NCI-H2196 treated with DMSO at 0.1 percent for 48 hours (cell line): Measurements from ENCODE around the gene POLR2E.

ENCODE experiments used
- DNase-seq: peaks from one replicate; lab custom pipeline; 2025; ENCODE audit not compliant: unreplicated experiment; lab: John Stamatoyannopoulos, UW

The POLR2E gene

DNA sequence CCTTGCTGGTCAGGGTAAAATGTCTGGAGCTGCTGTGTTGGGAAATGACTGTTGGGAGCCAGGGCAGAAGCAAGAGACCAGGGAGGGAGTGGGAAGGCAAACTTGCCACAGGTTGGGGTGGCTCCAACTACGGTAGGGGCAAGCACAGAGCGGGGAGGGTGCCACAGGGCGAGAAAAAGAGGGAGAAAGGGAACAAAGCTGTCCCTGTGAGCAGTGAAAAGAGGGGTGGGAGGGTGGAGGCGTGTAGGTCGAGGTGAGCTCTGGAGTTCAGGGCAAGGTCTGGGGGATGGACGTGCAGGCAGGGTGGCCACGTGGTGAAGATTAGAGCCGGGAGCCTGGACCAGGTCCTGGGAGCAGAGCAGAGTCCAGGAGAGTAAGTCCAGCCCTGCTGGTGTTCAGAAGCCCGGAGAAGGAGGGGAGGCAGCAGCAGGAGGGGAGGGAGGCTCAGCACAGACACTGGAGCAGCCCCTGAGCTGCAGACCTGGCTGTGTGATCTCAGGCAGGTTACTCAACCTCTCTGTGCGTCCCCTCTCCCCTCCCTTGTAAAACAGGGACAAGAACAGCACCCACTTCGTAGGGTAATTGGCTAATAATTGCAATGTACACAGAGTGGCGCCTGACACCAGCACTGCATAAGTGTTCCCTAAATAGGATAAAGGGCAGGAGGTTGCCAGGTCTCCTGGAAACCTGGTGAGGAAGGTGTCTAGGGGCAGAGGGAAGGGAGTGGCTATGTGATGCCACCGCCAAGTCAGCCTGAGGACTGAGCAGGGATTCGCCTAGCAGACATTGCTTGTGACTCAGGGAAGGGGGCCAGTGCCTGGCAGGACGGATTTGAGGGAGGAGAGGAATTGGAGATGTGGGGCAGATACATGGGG, 3.2 kb upstream of the POLR2E start:
- peak; percentile 28 for DNase-seq

GRCh38 chr19:1097810-1098176, 2.6 kb upstream of the POLR2E start:
- no peak for DNase-seq

- no peak for DNase-seq
Measured at GRCh38 chr19:1094655-1094977, 559 bp downstream of the POLR2E start.

GRCh38 chr19:1093811-1094553, 1.2 kb downstream of the POLR2E start:
- no peak for DNase-seq

DNA sequence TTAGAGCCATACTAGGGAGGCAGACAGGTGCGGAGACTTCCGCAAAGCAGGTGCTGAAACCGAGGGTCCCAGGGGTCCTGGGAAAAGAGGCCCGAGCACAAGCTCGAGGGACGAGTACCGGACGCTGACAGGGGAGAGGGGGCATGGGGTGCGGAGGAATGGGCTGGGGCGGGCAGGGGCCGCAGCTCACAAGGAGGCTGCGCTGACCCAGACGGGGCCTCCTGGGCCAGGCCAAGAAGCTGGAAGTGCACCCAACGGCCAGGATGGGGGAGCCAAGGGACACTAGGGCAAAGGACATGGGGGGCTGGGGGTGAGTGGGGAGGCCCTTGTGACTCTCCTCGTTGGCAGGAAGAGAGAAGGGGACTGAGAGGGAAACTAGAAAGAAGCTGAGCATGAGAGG, 1.8 kb downstream of the POLR2E start:
- DNase-seq: no peak

- no peak for DNase-seq
Measured at GRCh38 chr19:1091544-1092175, 3.5 kb downstream of the POLR2E start.

- DNase-seq: no peak
Measured at GRCh38 chr19:1090731-1091543, 4.2 kb downstream of the POLR2E start.

GRCh38 chr19:1089891-1090290, 5.3 kb downstream of the POLR2E start:
- DNase-seq: no peak

GRCh38 chr19:1089126-1089771, 5.9 kb downstream of the POLR2E start:
- DNase-seq: no peak

DNA sequence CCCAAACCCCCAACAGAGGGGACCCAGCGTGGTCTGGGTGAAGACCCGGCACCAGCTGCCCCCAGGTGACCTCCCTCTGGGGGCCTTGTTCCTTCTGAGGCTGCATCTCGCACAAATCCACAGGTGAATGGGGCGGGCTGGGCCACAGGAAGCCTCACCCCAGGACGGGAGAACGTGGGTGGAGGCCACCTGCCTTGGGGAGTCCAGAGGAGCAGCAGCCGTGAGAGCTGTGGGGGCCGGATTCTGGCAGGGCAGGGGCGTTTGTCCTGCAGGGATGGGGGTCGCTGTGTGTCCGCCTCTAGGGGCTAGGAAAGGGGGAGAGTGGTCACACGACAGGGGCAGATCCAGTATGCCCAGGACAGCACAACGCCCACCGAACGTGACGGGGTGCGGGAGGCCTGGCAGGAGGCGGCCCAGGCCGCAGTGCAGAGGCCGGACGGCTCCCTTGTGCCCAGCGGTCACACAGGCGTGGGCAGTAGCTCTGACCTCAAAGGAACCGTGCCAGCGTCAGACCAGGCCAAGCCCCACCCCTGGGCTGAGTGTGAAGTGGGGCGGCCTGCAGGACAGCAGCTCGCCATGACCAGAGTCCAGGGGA, 6.7 kb downstream of the POLR2E start:
- no peak for DNase-seq

GRCh38 chr19:1087813-1088415, 7.3 kb downstream of the POLR2E start:
- no peak for DNase-seq

GRCh38 chr19:1086613-1087012, 8.6 kb downstream of the POLR2E start:
- DNase-seq: no peak

GRCh38 chr19:1085676-1086442, 9.3 kb downstream of the POLR2E start:
- DNase-seq: no peak

- no peak for DNase-seq
Measured at GRCh38 chr19:1085053-1085658, 10.0 kb downstream of the POLR2E start.

- DNase-seq: no peak
Measured at GRCh38 chr19:1084024-1084868, 10.9 kb downstream of the POLR2E start.

- DNase-seq: no peak
Measured at GRCh38 chr19:1082928-1083816, 12.0 kb downstream of the POLR2E start.
